PC-9 (cell line): ENCODE data around the gene FBXO9.

Experiments used
- CTCF ChIP-seq: fragments of 200-600 bp; sonication (generic); conservative IDR thresholded peaks from 2 replicates; pipeline ENCODE4 v1.6.1; 2017; ENCODE audit warnings: mixed run types, antibody characterized with exemption, mild to moderate bottlenecking, moderate library complexity
- EZH2 ChIP-seq: fragments of 200-600 bp; sonication (generic); IDR thresholded peaks from 2 replicates; pipeline ENCODE4 v1.8.0; 2017; ENCODE audit warnings: antibody characterized with exemption, low read depth

GRCh38 chr6:53032849-53033248, 32.4 kb upstream of the FBXO9 start:
- TF ChIP-seq CTCF, result no peak
- TF ChIP-seq EZH2, result no peak
